Measurements from ENCODE around the gene LPCAT3.

Gene LPCAT3

GRCh38 chr12:6935371-6936193 lies 82.7 kb downstream of the LPCAT3 start:
- peak; percentile 76 for DNase-seq

GRCh38 chr12:6934110-6934509 lies 84.2 kb downstream of the LPCAT3 start:
- DNase-seq, result no peak

- DNase-seq, result no peak
Observed at GRCh38 chr12:6932766-6933165, 85.5 kb downstream of the LPCAT3 start.

GRCh38 chr12:6929466-6930452 lies 88.5 kb downstream of the LPCAT3 start:
- DNase-seq, result peak; percentile 36

GRCh38 chr12:6928703-6929407 lies 89.4 kb downstream of the LPCAT3 start:
- DNase-seq, result no peak

- DNase-seq, result no peak
Observed at GRCh38 chr12:6928022-6928702, 90.1 kb downstream of the LPCAT3 start.

- DNase-seq, result peak; percentile 44
Observed at GRCh38 chr12:6927379-6928021, 90.8 kb downstream of the LPCAT3 start, which contains the start of gene ATN1. Gene ATN1 (plus strand): TSS chr12:6927959. CDS start chr12:6934002, 6,043 bp downstream.

All from inflammatory macrophage treated with lipopolysaccharide for 4 hours (primary cell).